ENCODE data around the gene NINJ1.
"Not testable (repeated sequence)": the region's sequence is repeated elsewhere in the genome, so short reads cannot be mapped to it uniquely, and the experiment has no call there.

Gene NINJ1

DNA sequence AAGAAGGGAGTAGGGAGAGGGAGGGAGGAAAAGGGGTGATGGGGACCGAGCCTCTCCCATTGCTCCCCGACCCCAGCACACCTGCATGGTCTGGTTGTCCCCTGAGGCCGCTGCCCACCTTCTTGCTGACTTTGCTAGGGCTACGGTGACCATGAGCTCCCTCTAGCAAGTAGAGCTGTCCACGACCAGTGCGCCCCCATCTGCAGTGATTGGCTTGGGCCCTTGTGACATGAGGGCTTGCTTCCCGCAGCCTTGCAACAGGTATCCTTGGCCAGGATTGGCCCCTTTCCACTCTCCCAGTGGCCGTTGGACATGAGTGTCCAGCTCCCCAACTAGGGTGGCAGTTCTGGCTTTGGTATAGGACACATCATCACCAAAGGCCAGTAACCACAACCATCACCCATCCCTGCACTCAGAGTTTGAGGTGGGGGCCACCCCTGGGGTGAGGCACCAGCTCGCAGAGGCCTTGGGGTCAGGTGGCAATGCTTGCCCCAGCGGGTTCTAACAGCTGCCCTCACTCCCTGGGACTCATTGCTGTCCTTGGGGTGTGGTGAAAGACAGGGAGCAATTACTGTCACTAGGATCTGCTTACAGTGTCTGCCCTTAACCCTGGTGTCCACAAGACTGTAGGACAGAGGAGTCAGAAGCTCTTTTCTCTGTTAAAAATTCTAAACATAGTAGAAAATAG is 17.2 kb upstream of the NINJ1 start:
- Histone ChIP-seq H3K27me3 (ENCODE audit: insufficient read depth, low read length) (no peaks in the 10 kb centered on the region), H3K36me3 (ENCODE audit: insufficient read depth, low read length) (no peaks in the 10 kb centered on the region), H2AFZ (ENCODE audit: low read depth, low read length) (no peak overlapping the region), H3K4me3 (ENCODE audit: low read length) (no peak overlapping the region), H3K4me1 (ENCODE audit: insufficient read depth, low read length) (no peaks in the 10 kb centered on the region), H3K9me3 (ENCODE audit: low read length) (no peaks in the 10 kb centered on the region)

DNA sequence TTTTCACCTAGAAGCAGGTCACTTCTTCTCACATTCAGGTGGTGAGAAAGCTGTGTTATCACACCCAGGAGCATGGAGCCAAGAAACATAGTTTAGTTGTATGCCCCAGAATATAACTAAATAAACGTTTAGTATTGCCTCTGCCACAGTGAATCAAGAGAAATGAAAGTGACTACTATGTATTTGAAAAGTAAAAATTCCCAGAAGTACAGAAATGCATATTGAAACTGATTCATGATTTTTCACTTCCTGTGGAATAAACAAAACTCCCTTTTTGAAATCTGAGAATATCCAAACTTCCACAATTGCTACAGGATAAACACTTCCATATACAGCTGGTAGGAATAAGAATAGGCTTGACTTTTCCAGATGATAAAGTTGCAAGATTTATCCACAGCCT is 15.3 kb upstream of the NINJ1 start:
- no peak overlapping the region for H3K4me3 ChIP-seq (ENCODE audit: low read length)

GRCh38 chr9:93148721-93149120 is 14.7 kb upstream of the NINJ1 start:
- no peaks in the 10 kb centered on the region for H3K27me3 ChIP-seq (ENCODE audit: insufficient read depth, low read length)
- H3K9me3 ChIP-seq (ENCODE audit: low read length), result no peaks in the 10 kb centered on the region
- no peaks in the 10 kb centered on the region for H3K36me3 ChIP-seq (ENCODE audit: insufficient read depth, low read length)
- no peaks in the 10 kb centered on the region for H3K4me1 ChIP-seq (ENCODE audit: insufficient read depth, low read length)
- no peak overlapping the region for H2AFZ ChIP-seq (ENCODE audit: low read depth, low read length)
- H3K4me3 ChIP-seq (ENCODE audit: low read length), result no peak overlapping the region

More for the DNA sequence above, 15.3 kb upstream of the NINJ1 start:
- no peaks in the 10 kb centered on the region for H3K4me1 ChIP-seq (ENCODE audit: insufficient read depth, low read length)
- no peaks in the 10 kb centered on the region for H3K27me3 ChIP-seq (ENCODE audit: insufficient read depth, low read length)
- no peaks in the 10 kb centered on the region for H3K36me3 ChIP-seq (ENCODE audit: insufficient read depth, low read length)
- no peak overlapping the region for H2AFZ ChIP-seq (ENCODE audit: low read depth, low read length)
- H3K9me3 ChIP-seq (ENCODE audit: low read length), result no peaks in the 10 kb centered on the region

DNA sequence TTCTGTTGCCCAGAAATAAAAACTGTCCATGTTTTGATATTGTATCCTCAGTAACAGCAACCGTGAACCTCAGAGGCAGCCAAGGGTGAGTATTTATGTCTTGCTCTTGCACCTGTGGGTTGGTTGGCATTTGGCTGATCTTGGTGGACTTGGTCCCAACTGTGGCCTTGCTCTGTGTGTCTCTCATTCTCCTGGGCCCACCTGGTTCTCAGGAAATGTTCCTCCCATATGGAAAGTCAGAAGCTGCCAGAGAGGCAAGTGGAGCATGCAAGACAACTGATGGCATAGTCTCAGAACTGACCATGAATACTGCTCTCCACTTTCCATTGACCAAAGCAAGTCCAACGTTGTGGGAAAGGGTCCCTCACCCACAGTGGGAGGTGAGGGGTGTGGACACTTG is 13.6 kb upstream of the NINJ1 start:
- H3K4me1 ChIP-seq (ENCODE audit: insufficient read depth, low read length), result no peaks in the 10 kb centered on the region
- H3K4me3 ChIP-seq (ENCODE audit: low read length), result no peak overlapping the region
- no peaks in the 10 kb centered on the region for H3K27me3 ChIP-seq (ENCODE audit: insufficient read depth, low read length)
- H3K36me3 ChIP-seq (ENCODE audit: insufficient read depth, low read length), result no peaks in the 10 kb centered on the region
- no peak overlapping the region for H2AFZ ChIP-seq (ENCODE audit: low read depth, low read length)
- no peaks in the 10 kb centered on the region for H3K9me3 ChIP-seq (ENCODE audit: low read length)

DNA sequence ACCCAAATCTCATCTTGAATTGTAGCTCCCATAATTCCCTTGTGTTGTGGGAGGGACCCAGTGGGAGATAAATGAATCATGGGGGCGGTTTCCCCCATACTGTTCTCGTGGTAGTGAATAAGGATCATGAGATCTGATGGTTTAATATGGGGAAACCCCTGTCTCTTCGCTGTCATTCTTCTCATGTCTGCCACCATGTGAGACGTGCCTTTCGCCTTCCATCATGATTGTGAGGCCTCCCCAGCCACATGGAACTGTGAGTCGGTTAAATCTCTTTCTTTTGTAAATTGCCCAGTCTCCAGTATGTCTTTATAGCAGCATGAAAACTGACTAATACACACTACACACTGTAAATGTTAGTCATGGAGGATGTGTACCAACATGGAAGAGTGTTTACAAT is 12.6 kb upstream of the NINJ1 start:
- H3K27me3 ChIP-seq (ENCODE audit: insufficient read depth, low read length); H2AFZ ChIP-seq (ENCODE audit: low read depth, low read length); H3K36me3 ChIP-seq (ENCODE audit: insufficient read depth, low read length); H3K4me3 ChIP-seq (ENCODE audit: low read length); H3K9me3 ChIP-seq (ENCODE audit: low read length); H3K4me1 ChIP-seq (ENCODE audit: insufficient read depth, low read length): not testable (repeated sequence)

DNA sequence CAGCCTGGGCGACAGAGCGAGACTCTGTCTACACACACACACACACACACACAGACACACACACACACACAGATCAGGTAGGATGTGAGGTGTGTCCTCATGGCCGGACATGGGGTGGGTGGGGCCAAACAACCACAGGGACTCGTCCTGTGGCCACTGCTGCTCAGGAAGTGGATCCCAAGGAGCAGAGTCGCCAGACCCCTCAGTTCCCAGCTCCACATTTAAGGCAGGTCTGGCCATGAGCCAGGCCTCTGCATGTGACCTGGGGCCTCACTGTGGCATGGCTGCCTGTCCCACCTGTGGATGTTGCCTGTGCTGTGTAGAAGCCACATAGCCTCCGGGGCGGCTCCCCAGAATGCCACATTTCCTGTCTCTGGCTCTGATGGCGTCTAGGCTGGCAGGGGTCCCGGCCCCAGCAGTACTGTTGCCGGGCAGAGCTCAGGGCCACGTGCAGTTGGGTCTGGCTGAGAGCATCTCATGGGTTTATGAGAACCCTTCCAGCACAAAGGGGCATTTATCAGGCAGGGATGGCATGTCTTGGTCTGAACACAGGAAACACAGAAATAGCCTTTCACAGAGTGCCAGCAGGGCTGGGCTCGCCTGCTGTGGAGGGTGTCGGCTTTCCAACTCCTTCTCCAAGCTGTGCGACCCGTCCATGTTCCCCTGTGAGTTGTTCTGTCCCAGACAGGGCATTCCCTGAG is 9.9 kb upstream of the NINJ1 start:
- no peaks in the 10 kb centered on the region for H3K9me3 ChIP-seq (ENCODE audit: low read length)
- H3K27me3 ChIP-seq (ENCODE audit: insufficient read depth, low read length), result no peaks in the 10 kb centered on the region

DNA sequence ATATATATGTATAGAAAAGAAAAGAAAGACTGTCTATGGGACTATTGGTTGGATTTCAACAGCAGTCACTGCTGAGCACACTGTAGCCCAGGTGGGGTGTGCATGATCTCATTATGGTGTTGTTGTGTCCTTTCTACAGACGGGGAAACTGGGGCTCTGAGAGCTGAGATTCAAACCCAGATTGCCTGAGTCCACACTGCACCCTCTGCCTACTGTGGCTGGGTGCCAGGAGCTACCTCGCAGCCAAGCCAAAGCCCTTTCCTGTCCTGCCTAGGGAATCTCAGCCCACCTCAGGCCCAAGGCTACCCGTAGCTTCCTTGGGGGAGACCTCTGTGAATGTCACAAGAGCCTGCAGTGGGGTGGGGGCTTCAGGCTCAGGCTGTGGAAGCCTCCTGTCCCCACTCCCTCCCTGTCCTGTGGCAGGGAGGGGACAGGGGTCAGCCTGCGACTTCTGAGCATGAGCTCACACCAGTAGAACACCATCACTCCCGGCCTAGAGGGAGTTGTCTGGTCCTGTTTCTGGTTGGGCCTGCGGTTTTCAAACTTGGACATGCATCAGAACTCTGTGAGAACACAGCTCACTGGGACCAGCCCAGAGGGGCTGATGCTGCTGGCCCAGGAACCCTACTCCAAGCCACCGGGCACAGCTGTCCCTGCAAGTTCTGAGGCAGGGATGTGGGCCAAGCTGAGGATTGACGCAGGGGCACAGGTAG is 7.9 kb upstream of the NINJ1 start:
- peaks cover 2% of the 10 kb centered on the region for H3K9me3 ChIP-seq (ENCODE audit: low read length)
- H3K4me1 ChIP-seq (ENCODE audit: insufficient read depth, low read length), result no peaks in the 10 kb centered on the region
- H3K36me3 ChIP-seq (ENCODE audit: insufficient read depth, low read length), result no peaks in the 10 kb centered on the region
- H3K4me3 ChIP-seq (ENCODE audit: low read length), result no peak overlapping the region
- peaks cover 4% of the 10 kb centered on the region for H3K27me3 ChIP-seq (ENCODE audit: insufficient read depth, low read length)
- no peak overlapping the region for H2AFZ ChIP-seq (ENCODE audit: low read depth, low read length)

More for the DNA sequence above, 9.9 kb upstream of the NINJ1 start:
- H2AFZ ChIP-seq (ENCODE audit: low read depth, low read length), result no peak overlapping the region
- no peaks in the 10 kb centered on the region for H3K36me3 ChIP-seq (ENCODE audit: insufficient read depth, low read length)
- no peaks in the 10 kb centered on the region for H3K4me1 ChIP-seq (ENCODE audit: insufficient read depth, low read length)
- no peak overlapping the region for H3K4me3 ChIP-seq (ENCODE audit: low read length)

DNA sequence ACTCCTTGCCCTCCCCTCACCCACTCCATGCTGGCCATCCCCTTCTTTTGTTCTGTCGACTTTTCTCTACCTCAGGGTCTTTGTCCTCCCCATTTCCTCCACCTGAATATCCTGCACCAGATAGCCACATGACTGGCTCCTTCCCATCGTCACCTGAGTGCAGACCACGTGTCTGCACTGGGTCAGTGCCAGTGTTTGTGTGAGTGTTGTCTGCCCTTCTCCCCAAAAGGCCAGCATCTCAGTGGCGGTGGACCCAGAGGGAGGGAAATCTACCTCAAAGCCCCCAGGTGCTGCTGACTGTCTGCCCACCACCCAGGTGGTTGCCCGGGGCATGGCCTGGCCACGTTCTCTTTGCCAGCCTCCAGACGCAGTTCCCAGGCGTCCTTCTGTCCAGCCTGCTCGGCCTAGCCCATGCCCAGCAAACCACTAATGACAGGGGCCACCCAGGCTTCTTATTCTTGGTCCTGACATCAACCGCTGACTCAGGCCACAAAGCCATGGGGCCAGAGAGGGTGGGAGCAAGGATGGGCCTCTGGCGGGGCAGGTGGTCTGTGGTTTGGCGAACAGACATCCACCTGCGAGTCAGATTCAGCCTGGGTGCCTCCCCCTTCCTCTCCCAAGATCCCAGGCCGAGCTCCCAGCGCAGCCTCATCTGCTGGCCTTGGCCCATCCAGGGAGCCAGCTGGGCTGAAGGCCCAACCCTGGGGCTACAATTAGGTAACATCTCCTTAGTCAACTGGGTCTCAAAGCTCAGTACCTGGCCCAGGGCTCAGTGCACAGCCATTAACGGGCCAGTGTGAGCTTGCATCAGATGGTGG is 5.5 kb upstream of the NINJ1 start:
- peaks cover 4% of the 10 kb centered on the region for H3K27me3 ChIP-seq (ENCODE audit: insufficient read depth, low read length)
- no peak overlapping the region for H2AFZ ChIP-seq (ENCODE audit: low read depth, low read length)
- no peak overlapping the region for H3K4me3 ChIP-seq (ENCODE audit: low read length)
- H3K9me3 ChIP-seq (ENCODE audit: low read length), result peaks cover 2% of the 10 kb centered on the region
- no peaks in the 10 kb centered on the region for H3K36me3 ChIP-seq (ENCODE audit: insufficient read depth, low read length)
- H3K4me1 ChIP-seq (ENCODE audit: insufficient read depth, low read length), result peaks cover 3% of the 10 kb centered on the region

- Histone ChIP-seq H3K4me1 (ENCODE audit: insufficient read depth, low read length) (peaks cover 7% of the 10 kb centered on the region), H3K27me3 (ENCODE audit: insufficient read depth, low read length) (peaks cover 4% of the 10 kb centered on the region), H3K4me3 (ENCODE audit: low read length) (no peak overlapping the region), H3K36me3 (ENCODE audit: insufficient read depth, low read length) (no peaks in the 10 kb centered on the region), H3K9me3 (ENCODE audit: low read length) (peaks cover 2% of the 10 kb centered on the region), H2AFZ (ENCODE audit: low read depth, low read length) (no peak overlapping the region)
Observed at GRCh38 chr9:93138171-93138764, 4.2 kb upstream of the NINJ1 start.

DNA sequence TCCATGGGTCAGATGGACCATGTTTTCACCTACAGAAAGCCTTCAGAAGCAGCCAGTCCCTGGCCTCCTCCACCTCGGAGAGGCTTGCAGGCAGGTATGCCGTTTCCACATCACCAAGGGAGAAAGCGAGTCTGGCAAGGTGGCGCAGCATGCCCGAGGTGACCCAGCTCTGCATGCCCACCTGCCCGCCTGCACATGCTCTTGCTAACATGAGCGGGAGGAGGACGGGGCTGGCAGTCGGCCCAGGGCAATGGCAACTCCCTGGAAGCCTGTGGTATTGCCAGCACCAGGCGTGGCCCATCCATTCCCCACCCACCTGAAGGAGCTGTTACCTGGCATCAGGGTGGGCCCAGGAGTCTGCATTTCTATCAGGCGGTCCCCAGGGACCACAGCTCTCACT is 3.3 kb upstream of the NINJ1 start:
- H3K9me3 ChIP-seq (ENCODE audit: low read length), result peaks cover 2% of the 10 kb centered on the region
- no peak overlapping the region for H3K4me3 ChIP-seq (ENCODE audit: low read length)
- no peak overlapping the region for H2AFZ ChIP-seq (ENCODE audit: low read depth, low read length)
- H3K36me3 ChIP-seq (ENCODE audit: insufficient read depth, low read length), result no peaks in the 10 kb centered on the region
- H3K27me3 ChIP-seq (ENCODE audit: insufficient read depth, low read length), result peaks cover 4% of the 10 kb centered on the region
- peaks cover 16% of the 10 kb centered on the region for H3K4me1 ChIP-seq (ENCODE audit: insufficient read depth, low read length)

GRCh38 chr9:93136011-93136440 is 2.0 kb upstream of the NINJ1 start:
- Histone ChIP-seq H3K36me3 (ENCODE audit: insufficient read depth, low read length) (no peaks in the 10 kb centered on the region), H3K4me1 (ENCODE audit: insufficient read depth, low read length) (peaks cover 16% of the 10 kb centered on the region), H3K27me3 (ENCODE audit: insufficient read depth, low read length) (peaks cover 4% of the 10 kb centered on the region), H3K4me3 (ENCODE audit: low read length) (no peak overlapping the region), H2AFZ (ENCODE audit: low read depth, low read length) (no peak overlapping the region), H3K9me3 (ENCODE audit: low read length) (peaks cover 2% of the 10 kb centered on the region)

DNA sequence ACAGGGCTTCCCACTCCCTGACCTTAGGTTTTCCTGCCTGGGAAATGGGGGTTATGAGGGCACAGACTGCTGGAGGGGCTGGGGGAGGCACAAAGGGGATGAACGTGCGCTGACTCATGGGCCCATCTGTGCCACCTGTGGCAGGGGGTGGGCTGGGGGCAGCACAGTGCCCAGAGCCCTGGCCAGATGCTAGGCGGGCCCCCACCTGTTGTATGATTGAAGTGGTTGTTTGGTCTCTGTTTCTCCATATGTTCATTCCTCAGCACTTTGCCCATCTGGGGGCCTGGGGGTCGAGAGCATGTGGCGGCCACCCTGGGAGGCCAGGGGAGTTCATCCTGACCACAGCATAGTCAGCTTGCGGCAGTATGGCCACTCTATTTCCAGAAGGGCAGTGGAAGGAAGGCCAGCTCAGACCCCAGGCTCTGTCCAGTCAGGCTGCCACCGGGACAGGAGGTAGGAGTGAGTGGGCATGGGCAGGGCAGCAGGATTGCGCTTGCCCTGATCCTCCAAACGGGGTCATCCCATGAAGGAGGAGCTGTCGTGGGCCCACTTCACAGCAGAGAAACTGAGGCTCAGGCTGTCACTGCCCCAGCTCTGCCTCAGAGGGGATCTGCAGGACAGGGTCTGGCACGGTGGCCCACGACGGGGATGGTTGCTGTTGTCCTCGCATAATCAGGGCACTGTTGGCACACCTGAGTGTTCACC is 841 bp upstream of the NINJ1 start:
- peaks cover 4% of the 10 kb centered on the region for H3K27me3 ChIP-seq (ENCODE audit: insufficient read depth, low read length)
- peaks cover 2% of the 10 kb centered on the region for H3K9me3 ChIP-seq (ENCODE audit: low read length)
- H3K36me3 ChIP-seq (ENCODE audit: insufficient read depth, low read length), result no peaks in the 10 kb centered on the region
- H3K4me3 ChIP-seq (ENCODE audit: low read length), result peak overlapping the region; percentile 79
- peak overlapping the region; percentile 96 for H2AFZ ChIP-seq (ENCODE audit: low read depth, low read length)
- H3K4me1 ChIP-seq (ENCODE audit: insufficient read depth, low read length), result peaks cover 16% of the 10 kb centered on the region

Measured in neuron (in vitro differentiated cells).